HG03135 (cell line): ENCODE data around the gene FGB.
A peak's percentile ranks its signal among the peaks of the same experiment; 100 is the strongest.
"Not testable (repeated sequence)": the region's sequence is repeated elsewhere in the genome, so short reads cannot be mapped to it uniquely, and the experiment has no call there.

ENCODE experiments used
- ATAC-seq: cut with Tn5 transposase; IDR thresholded peaks from one replicate; pipeline ENCODE4 v1.9.1; 2021; ENCODE audit warnings: mild to moderate bottlenecking, moderate library complexity; ENCODE audit not compliant: unreplicated experiment

FGB gene

GRCh38 chr4:154594343-154594742, 31.5 kb downstream of the FGB start:
- ATAC-seq, result not testable (repeated sequence)

GRCh38 chr4:154595807-154596206, 33.0 kb downstream of the FGB start:
- no peak for ATAC-seq

GRCh38 chr4:154597281-154597680, 34.5 kb downstream of the FGB start:
- ATAC-seq, result not testable (repeated sequence)

GRCh38 chr4:154597798-154598774, 35.3 kb downstream of the FGB start:
- ATAC-seq, result no peak

GRCh38 chr4:154602404-154603020, 39.7 kb downstream of the FGB start:
- no peak for ATAC-seq

- no peak for ATAC-seq
Measured at GRCh38 chr4:154603033-154603943, 40.5 kb downstream of the FGB start.

- ATAC-seq, result no peak
Measured at GRCh38 chr4:154604696-154605200, 41.9 kb downstream of the FGB start.

- no peak for ATAC-seq
Measured at GRCh38 chr4:154606728-154607723, 44.2 kb downstream of the FGB start.

- ATAC-seq, result no peak
Measured at GRCh38 chr4:154608361-154609252, 45.8 kb downstream of the FGB start.

GRCh38 chr4:154609532-154609931, 46.7 kb downstream of the FGB start:
- ATAC-seq, result no peak

- no peak for ATAC-seq
Measured at GRCh38 chr4:154610582-154610981, 47.8 kb downstream of the FGB start.

GRCh38 chr4:154611833-154612232, 49.0 kb downstream of the FGB start:
- ATAC-seq, result no peak

GRCh38 chr4:154612472-154613414, 49.9 kb downstream of the FGB start, which contains the start of gene FGG:
Gene FGG (minus strand): TSS chr4:154612656. CDS start chr4:154612609, 47 bp downstream.
- ATAC-seq, result no peak

GRCh38 chr4:154614306-154614705, 51.5 kb downstream of the FGB start:
- ATAC-seq, result no peak

- ATAC-seq, result no peak
Measured at GRCh38 chr4:154615211-154615610, 52.4 kb downstream of the FGB start.

GRCh38 chr4:154616287-154616686, 53.5 kb downstream of the FGB start:
- peak; percentile 4 for ATAC-seq

- peak; percentile 90 for ATAC-seq
Measured at GRCh38 chr4:154616731-154617130, 53.9 kb downstream of the FGB start.
